Measurements from ENCODE around the gene DDX41. TPM values are rescaled to one million over a fixed set of nuclear protein-coding genes. Genes with fewer than 3 reads are reported as not detected.
A peak's percentile ranks its signal among the peaks of the same experiment; 100 is the strongest.

DDX41 gene
- total and polyA plus RNA-seq, 7 donors: 47.8 to 78.4 (median 55.1) TPM

DNA sequence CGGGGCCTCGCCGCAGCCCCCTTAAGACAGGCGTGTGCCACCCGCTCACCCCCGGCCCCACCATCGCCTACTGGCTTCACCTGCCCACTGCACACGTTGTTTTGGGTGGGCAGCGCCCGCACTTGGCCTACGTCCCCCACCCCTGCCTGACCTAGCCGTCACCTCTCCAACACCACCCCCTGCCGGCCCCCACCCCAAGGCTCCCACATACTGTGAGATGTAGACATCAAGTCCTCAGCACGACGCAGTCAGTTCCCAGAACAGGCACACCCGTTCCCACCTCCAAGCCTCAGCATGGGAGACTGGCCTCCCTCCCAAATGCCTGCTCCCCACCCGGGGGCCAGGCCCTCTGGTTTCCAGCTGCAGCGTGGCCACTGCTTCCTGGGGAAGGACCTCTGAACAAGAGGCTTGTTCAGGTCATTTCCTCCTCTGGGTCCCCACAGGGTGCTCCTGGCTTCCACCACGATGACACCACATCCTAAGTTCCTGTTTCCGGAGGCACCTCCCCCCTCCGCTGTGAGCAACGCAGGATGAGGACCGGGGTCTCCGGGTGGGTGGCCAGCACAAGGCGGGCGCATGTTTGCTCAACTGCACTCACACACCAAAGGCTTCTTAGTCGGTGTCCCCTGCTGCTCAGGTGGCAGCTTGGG is 54.6 kb downstream of the DDX41 start:
- 63 to 87% methylated on average over 27 of the region's 27 CpGs for WGBS, 2 donors
- Histone ChIP-seq H3K27ac (peak overlapping the region in 3 of 4 donors; percentile 23 to 49 (median 28)), H3K9me3 (no peaks in the 10 kb centered on the region), H3K4me3 (no peak overlapping the region), H3K4me1 (peaks cover 0 to 16% (median 6%) of the 10 kb centered on the region in 4 donors), H3K27me3 (no peaks in the 10 kb centered on the region), H3K36me3 (peaks cover 15 to 58% (median 32%) of the 10 kb centered on the region in 4 donors)
- intact Hi-C loops (cut with DNase I): no loop called here
- TF ChIP-seq, protein P1, sequence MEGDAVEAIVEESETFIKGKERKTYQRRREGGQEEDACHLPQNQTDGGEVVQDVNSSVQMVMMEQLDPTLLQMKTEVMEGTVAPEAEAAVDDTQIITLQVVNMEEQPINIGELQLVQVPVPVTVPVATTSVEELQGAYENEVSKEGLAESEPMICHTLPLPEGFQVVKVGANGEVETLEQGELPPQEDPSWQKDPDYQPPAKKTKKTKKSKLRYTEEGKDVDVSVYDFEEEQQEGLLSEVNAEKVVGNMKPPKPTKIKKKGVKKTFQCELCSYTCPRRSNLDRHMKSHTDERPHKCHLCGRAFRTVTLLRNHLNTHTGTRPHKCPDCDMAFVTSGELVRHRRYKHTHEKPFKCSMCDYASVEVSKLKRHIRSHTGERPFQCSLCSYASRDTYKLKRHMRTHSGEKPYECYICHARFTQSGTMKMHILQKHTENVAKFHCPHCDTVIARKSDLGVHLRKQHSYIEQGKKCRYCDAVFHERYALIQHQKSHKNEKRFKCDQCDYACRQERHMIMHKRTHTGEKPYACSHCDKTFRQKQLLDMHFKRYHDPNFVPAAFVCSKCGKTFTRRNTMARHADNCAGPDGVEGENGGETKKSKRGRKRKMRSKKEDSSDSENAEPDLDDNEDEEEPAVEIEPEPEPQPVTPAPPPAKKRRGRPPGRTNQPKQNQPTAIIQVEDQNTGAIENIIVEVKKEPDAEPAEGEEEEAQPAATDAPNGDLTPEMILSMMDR (IDR thresholded peaks at IDR 0.05): no peak
- TF ChIP-seq EP300 (IDR thresholded peaks at IDR 0.05): no peak
- no peak for TF ChIP-seq POLR2A (IDR thresholded peaks at IDR 0.05)
- peak in 2 of 4 donors; percentile 8 to 19 for TF ChIP-seq POLR2AphosphoS5 (IDR thresholded peaks at IDR 0.05)
- DNase-seq: no peak

Other genes starting within 250 kb of the DDX41 start
- 10 to 100 TPM; 22.3 to 33.6 (median 29.4) TPM for gene RAB24, start 213.2 kb downstream of the DDX41 start, total RNA-seq
- 10 to 100 TPM; 35.4 to 64.6 (median 50.4) TPM for gene RAB24, start 213.2 kb downstream of the DDX41 start, polyA plus RNA-seq
- gene PRELID1, start 213.2 kb downstream of the DDX41 start, total RNA-seq: 10 to 100 TPM; 59.3 to 64.9 (median 62.4) TPM
- gene PRELID1, start 213.2 kb downstream of the DDX41 start, polyA plus RNA-seq: 100 to 1,000 TPM; 231 to 330 (median 257) TPM
- gene MXD3, start 205.1 kb downstream of the DDX41 start, total RNA-seq: 10 to 100 TPM in 2 of 4 donors, 1 to 10 TPM in 2; 7.2 to 23.8 (median 12.9) TPM
- gene MXD3, start 205.1 kb downstream of the DDX41 start, polyA plus RNA-seq: 10 to 100 TPM in 1 of 3 donors, 1 to 10 TPM in 2; 2.1 to 20.7 (median 5.4) TPM
- gene LMAN2, start 165.3 kb downstream of the DDX41 start, total RNA-seq: 100 to 1,000 TPM in 2 of 4 donors, 10 to 100 TPM in 2; 87.5 to 169 (median 98.2) TPM
- gene LMAN2, start 165.3 kb downstream of the DDX41 start, polyA plus RNA-seq: 100 to 1,000 TPM in 2 of 3 donors, 10 to 100 TPM in 1; 62.5 to 244 (median 115) TPM
- gene RGS14, start 159.0 kb downstream of the DDX41 start, total RNA-seq: 10 to 100 TPM in 3 of 4 donors, 1 to 10 TPM in 1; 9.6 to 26.6 (median 16.7) TPM
- 10 to 100 TPM; 12.7 to 21.0 (median 16.2) TPM for gene RGS14, start 159.0 kb downstream of the DDX41 start, polyA plus RNA-seq
- not detected for gene SLC34A1, start 132.5 kb downstream of the DDX41 start, total RNA-seq
- under 1 TPM in 1 of 3 donors, not detected in 2; 0.04 TPM for gene SLC34A1, start 132.5 kb downstream of the DDX41 start, polyA plus RNA-seq
- not detected for gene PFN3, start 116.3 kb downstream of the DDX41 start, total RNA-seq
- not detected for gene PFN3, start 116.3 kb downstream of the DDX41 start, polyA plus RNA-seq
- under 1 TPM in 3 of 4 donors, not detected in 1; 0.36 to 0.83 (median 0.81) TPM for gene F12, start 107.4 kb downstream of the DDX41 start, total RNA-seq
- 10 to 100 TPM in 1 of 3 donors, 1 to 10 TPM in 2; 3.6 to 14.0 (median 8.1) TPM for gene F12, start 107.4 kb downstream of the DDX41 start, polyA plus RNA-seq
- gene GRK6, start 90.3 kb downstream of the DDX41 start, total RNA-seq: 10 to 100 TPM; 16.5 to 29.2 (median 21.3) TPM
- gene GRK6, start 90.3 kb downstream of the DDX41 start, polyA plus RNA-seq: 10 to 100 TPM; 18.7 to 47.9 (median 22.8) TPM
- 1 to 10 TPM in 3 of 4 donors, under 1 TPM in 1; 0.82 to 2.5 (median 1.7) TPM for gene PRR7, start 70.1 kb downstream of the DDX41 start, total RNA-seq
- 1 to 10 TPM in 1 of 3 donors, not detected in 2; 3.7 TPM for gene PRR7, start 70.1 kb downstream of the DDX41 start, polyA plus RNA-seq
- 10 to 100 TPM; 54.8 to 100.0 (median 82.3) TPM for gene DBN1, start 43.3 kb downstream of the DDX41 start, total RNA-seq
- 10 to 100 TPM in 2 of 3 donors, 1 to 10 TPM in 1; 6.0 to 22.2 (median 16.9) TPM for gene DBN1, start 43.3 kb downstream of the DDX41 start, polyA plus RNA-seq
- 100 to 1,000 TPM; 274 to 923 (median 482) TPM for gene PDLIM7, start 19.4 kb downstream of the DDX41 start, total RNA-seq
- gene PDLIM7, start 19.4 kb downstream of the DDX41 start, polyA plus RNA-seq: 10 to 100 TPM in 2 of 3 donors, 1 to 10 TPM in 1; 7.2 to 58.5 (median 14.4) TPM
- gene DOK3, start 7.1 kb downstream of the DDX41 start, total RNA-seq: 1 to 10 TPM; 4.6 to 8.0 (median 6.5) TPM
- 10 to 100 TPM in 1 of 3 donors, 1 to 10 TPM in 2; 3.0 to 20.2 (median 7.2) TPM for gene DOK3, start 7.1 kb downstream of the DDX41 start, polyA plus RNA-seq
- gene FAM193B, start 37.6 kb upstream of the DDX41 start, total RNA-seq: 10 to 100 TPM; 39.6 to 82.8 (median 43.9) TPM
- 10 to 100 TPM in 2 of 3 donors, 1 to 10 TPM in 1; 9.0 to 87.4 (median 10.2) TPM for gene FAM193B, start 37.6 kb upstream of the DDX41 start, polyA plus RNA-seq
- gene TMED9, start 75.2 kb upstream of the DDX41 start, total RNA-seq: 10 to 100 TPM; 48.9 to 64.5 (median 55.6) TPM
- 100 to 1,000 TPM in 1 of 3 donors, 10 to 100 TPM in 2; 37.2 to 221 (median 73.8) TPM for gene TMED9, start 75.2 kb upstream of the DDX41 start, polyA plus RNA-seq
- gene B4GALT7, start 83.2 kb upstream of the DDX41 start, total RNA-seq: 10 to 100 TPM; 13.3 to 18.5 (median 15.6) TPM
- 10 to 100 TPM in 2 of 3 donors, 1 to 10 TPM in 1; 4.9 to 25.8 (median 13.8) TPM for gene B4GALT7, start 83.2 kb upstream of the DDX41 start, polyA plus RNA-seq

All from sigmoid colon (tissue), 7 donors.